K562 treated with DMSO at 1 percent for 48 hours (cell line): Measurements from ENCODE around the gene MRTO4. TPM values are rescaled to one million over a fixed set of nuclear protein-coding genes. Genes with fewer than 3 reads are reported as not detected.

Experiments used
- total RNA-seq: library from RNA; unstranded; fragments of 300-600 nt; gene quantifications from 2 replicates; pipeline ENCODE4 v1.2.3, GENCODE V29; 2022; ENCODE audit warnings: low replicate concordance; ENCODE audit errors: extremely low read depth

MRTO4 gene
- not detected in 2 replicates for total RNA-seq

DNA sequence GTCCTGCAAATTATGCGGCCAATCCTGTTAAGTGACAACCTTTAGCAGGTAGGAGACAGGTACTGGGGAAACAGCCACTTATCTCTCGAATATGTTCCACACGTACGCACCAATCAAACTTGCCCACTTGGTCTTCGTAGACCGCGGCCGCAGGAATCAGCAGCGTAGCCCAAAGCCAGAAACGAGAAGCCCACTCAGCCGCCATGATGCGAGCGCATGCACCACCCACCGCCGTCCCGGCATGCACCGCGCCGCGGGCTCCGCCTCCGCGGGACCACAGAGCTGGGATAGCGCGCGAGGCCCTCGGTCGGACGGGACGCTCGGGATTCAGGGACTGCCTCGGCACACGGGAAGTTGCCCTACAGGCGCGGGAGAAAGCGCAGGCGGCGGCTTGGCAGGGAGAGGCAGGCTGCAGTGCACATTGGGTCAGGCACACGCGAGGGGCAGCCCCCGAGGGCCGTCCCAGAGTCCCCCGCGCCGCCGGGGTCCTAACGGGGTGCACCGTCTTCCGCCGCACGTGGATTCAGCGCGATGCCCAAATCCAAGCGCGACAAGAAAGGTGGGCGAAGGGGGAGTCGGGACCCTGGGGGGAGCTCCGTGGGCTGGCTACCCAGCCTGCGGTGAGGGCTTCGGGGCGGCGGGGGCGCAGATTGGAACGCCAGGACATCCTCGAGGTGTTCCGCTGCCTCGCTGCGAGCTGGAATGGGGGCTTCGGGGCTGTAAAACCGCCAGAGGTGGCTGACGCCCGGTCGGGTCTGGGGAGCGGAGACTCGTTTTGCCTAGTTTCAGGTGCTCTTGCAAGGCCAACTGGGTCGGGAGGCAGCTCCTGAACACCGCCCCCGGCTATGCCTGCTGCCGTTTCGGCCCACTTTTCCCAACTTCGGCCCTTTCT is at the start of gene MRTO4, which contains the start of gene EMC1:
MRTO4 (plus strand) TSS at position 501 of the 892 bp plus-strand sequence; CDS start at position 532, 31 bp downstream.
EMC1 (minus strand) TSS at position 220 of the 892 bp plus-strand sequence; CDS start at position 205, 15 bp downstream.

GRCh38 chr1:19209990-19210771 is 41.4 kb upstream of the MRTO4 start, which contains the start of gene UBR4:
UBR4 (minus strand) TSS chr1:19210266; CDS start chr1:19210248, 18 bp downstream.

DNA sequence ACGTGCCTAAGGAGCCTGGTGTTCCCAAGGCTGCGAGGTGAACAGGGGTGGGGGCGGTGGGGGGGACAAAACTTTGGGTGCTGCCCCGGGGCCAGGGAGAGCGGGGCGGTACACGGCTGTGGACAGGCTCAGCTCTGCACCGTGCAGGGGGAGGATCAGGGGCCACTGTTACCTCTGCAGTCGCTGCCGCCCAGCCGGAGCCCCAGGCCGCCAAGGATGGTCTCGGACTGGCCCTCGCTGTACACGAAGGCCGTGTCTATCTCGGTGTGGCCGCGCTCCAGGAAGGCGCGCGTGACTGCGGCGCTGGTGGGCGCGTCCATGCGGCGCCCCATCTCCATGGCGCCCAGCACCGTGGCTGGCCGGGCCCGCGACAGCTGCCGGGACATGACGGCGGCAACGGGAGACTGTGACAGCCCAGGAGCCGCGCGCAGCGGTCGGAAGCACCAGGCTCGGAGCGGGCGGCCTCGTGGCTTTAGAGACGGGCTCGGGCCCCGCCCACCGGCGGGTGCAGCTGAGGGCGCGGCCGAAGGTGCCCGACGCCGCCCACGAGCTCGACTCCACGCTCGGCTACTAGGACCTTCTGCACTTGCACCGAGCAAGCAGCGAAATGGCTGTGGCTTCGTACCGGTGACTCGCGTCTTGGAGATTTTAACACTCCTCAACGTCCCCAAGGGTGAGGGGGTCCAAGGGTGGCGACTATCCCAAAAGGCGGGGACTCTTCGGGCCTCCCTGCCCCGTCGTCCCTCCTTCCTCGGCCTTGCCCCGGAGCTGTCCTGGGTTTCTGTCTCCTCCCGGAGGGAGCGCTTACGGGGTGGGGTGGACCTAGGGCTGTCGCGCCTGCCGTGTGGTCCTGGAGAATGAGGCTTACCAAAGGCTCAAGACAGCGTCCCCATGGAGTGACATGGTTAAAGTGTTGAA is 37.0 kb downstream of the MRTO4 start, which contains the start of gene AKR7A3:
AKR7A3 (minus strand) TSS at position 447 of the 918 bp plus-strand sequence; CDS start at position 386, 61 bp downstream.

Other genes starting within 250 kb of the MRTO4 start
- gene UBR4, start 41.5 kb upstream of the MRTO4 start, total RNA-seq, result 284 and 576 TPM in 2 replicates
- gene EMC1, start 281 bp upstream of the MRTO4 start, total RNA-seq, result not detected in 2 replicates
- not detected in 2 replicates for gene AKR7A3, start 37.0 kb downstream of the MRTO4 start, total RNA-seq
- not detected in 2 replicates for gene AKR7A2, start 60.3 kb downstream of the MRTO4 start, total RNA-seq
- not detected in 2 replicates for gene SLC66A1, start 60.5 kb downstream of the MRTO4 start, total RNA-seq
- not detected in 2 replicates for gene CAPZB, start 233.7 kb downstream of the MRTO4 start, total RNA-seq